ENCODE measurements around the gene CD28. TPM values are rescaled to one million over a fixed set of nuclear protein-coding genes. Genes with fewer than 3 reads are reported as not detected.

Gene CD28
- total and polyA plus RNA-seq, 4 donors, result 0.14 to 3.0 (median 0.92) TPM

DNA sequence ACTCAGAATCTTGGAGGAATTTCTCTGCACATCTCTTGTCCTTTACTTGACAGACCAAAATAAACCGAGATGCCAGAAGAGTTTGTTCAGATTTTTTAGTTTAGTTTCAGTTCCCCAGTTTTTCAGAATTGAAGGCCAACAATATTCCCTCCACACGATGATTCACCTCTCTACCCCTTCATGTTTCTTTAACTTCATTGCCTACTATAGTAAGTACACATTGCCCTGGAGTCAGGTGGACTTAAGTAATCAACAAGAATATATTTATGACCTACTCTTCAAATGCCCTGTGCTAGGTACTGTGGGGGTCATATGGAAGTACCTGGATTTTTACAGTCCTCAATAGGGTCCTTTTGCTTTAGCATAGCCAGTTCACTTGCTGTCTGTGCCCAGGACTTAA is 81.5 kb downstream of the CD28 start:
- TF ChIP-seq, protein P1, sequence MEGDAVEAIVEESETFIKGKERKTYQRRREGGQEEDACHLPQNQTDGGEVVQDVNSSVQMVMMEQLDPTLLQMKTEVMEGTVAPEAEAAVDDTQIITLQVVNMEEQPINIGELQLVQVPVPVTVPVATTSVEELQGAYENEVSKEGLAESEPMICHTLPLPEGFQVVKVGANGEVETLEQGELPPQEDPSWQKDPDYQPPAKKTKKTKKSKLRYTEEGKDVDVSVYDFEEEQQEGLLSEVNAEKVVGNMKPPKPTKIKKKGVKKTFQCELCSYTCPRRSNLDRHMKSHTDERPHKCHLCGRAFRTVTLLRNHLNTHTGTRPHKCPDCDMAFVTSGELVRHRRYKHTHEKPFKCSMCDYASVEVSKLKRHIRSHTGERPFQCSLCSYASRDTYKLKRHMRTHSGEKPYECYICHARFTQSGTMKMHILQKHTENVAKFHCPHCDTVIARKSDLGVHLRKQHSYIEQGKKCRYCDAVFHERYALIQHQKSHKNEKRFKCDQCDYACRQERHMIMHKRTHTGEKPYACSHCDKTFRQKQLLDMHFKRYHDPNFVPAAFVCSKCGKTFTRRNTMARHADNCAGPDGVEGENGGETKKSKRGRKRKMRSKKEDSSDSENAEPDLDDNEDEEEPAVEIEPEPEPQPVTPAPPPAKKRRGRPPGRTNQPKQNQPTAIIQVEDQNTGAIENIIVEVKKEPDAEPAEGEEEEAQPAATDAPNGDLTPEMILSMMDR (IDR thresholded peaks at IDR 0.05; ENCODE audit: control extremely low read depth, extremely low read depth), result no peak
- no peaks in the 10 kb centered on the region for H3K27me3 ChIP-seq (ENCODE audit: control insufficient read depth in 3 of 3, insufficient read depth in 3 of 3, low read length in 2 of 3)
- H3K36me3 ChIP-seq (ENCODE audit: control insufficient read depth in 4 of 4, insufficient read depth in 4 of 4, low read length in 4 of 4), result no peaks in the 10 kb centered on the region
- DNase-seq (no peak), ATAC-seq (ENCODE audit: insufficient read depth, low FRiP score) (no peak)
- no peak overlapping the region for H3K27ac ChIP-seq (ENCODE audit: low read depth in 1 of 2, low read length in 1 of 2)
- 67% methylated on average over 2 of the region's 2 CpGs for WGBS, 2 donors
- H3K9me3 ChIP-seq (ENCODE audit: control insufficient read depth in 4 of 4, insufficient read depth in 3 of 4, low read length in 3 of 4), result no peaks in the 10 kb centered on the region
- H3K9ac ChIP-seq (ENCODE audit: insufficient read depth in 1 of 2, low read length in 2 of 2), result no peak overlapping the region
- H3K4me1 ChIP-seq (ENCODE audit: control insufficient read depth in 5 of 5, insufficient read depth in 5 of 5, low read length in 5 of 5), result peaks cover 2 to 18% (median 4%) of the 10 kb centered on the region in 5 donors
- H3K4me3 ChIP-seq, result no peak overlapping the region

Small RNA genes within 50 kb of the gene (small RNA-seq; reads per million reads assigned to genes)
- gene AC125238.1 (ENCODE audit: low replicate concordance) (not detected), gene RNU6-474P (ENCODE audit: low replicate concordance) (not detected)

Other genes with a start within 250 kb of the CD28 start
- gene RAPH1, start 171.3 kb upstream of the CD28 start, total RNA-seq, result 10 to 100 TPM; 60.5 to 62.7 TPM
- 1 to 10 TPM; 7.2 to 9.6 TPM for gene RAPH1, start 171.3 kb upstream of the CD28 start, polyA plus RNA-seq
- 1 to 10 TPM; 1.0 to 3.9 TPM for gene CTLA4, start 161.1 kb downstream of the CD28 start, total RNA-seq
- gene CTLA4, start 161.1 kb downstream of the CD28 start, polyA plus RNA-seq, result 1 to 10 TPM in 1 of 2 donors, under 1 TPM in 1; 0.10 to 1.8 TPM
- gene ICOS, start 230.1 kb downstream of the CD28 start, total RNA-seq, result 1 to 10 TPM in 1 of 2 donors, under 1 TPM in 1; 0.83 to 3.1 TPM
- gene ICOS, start 230.1 kb downstream of the CD28 start, polyA plus RNA-seq, result under 1 TPM; 0.49 to 0.69 TPM